Stimulated activated CD4-positive, alpha-beta T cell treated with anti-CD3 and anti-CD28 coated beads, Interleukin-12 subunit alpha, Interleukin-12 subunit beta, amount 100 ng/mL, for 48 hours (primary cell): ENCODE measurements around the gene RTP1.
"Not testable (repeated sequence)": the region's sequence is repeated elsewhere in the genome, so short reads cannot be mapped to it uniquely, and the experiment has no call there.

Experiments used
- DNase-seq, 3 donors: peaks; one replicate each; pipeline ENCODE4 v3.0.0-alpha.2; 2020; ENCODE audit warnings: low read depth in 2 of 3, low spot score in 1 of 3

RTP1 gene

DNA sequence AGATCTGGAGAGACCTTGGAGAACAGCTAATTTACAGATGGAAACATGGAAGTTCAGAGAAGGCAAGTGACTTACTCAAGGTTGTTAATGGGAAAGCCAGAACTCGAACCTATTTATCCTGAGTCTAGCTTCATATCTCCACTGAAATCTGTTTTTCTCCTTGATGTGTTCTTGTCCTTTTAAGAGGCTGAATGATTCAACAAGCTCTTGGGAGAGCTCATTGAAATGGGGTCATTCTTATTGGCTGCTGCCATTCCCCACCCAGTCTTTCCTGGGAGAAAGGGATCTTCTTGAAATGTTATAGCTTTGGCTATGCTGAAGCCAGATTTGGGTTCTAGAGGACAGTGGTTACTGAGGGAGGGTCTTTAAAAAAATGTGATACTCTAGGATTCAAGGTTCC, 41.0 kb downstream of the RTP1 start:
- no peak for DNase-seq

DNA sequence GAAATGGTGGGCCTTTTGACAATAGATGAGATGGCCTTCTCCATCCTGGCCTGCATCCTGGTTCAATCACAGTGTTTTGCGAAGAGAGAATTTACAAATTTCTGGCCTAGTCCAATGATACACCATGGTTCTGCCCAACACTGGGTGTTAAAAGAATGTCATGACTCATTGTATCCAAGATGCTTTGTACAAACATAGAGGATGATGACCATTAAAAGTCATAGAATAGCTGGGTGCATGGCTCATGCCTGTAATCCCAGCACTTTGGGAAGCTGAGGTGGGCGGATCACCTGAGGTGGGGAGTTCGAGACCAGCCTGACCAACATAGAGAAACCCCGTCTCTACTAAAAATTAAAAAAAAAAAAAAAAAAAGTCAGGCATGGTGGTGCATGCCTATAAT, 41.5 kb downstream of the RTP1 start:
- not testable (repeated sequence) for DNase-seq

DNA sequence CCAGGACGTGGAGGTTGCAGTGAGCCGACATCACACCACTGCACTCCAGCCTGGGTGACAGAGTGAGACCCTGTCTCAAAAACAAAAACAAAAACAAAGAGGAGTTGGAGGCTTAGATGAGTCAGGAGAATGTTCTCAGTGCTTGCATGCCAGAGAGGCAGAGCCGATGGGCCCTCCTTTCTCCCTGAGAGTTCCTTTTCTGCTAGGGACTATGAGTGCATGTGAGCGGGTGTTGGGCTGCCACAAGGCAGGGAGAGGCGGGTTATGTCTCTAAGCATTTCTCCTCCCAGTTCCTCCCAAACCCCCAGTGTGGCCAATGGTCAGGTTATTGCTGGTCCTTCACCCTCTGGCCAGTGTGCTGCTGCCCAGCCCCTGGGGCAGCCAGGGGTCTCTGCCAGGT, 45.1 kb downstream of the RTP1 start:
- DNase-seq: no peak

DNA sequence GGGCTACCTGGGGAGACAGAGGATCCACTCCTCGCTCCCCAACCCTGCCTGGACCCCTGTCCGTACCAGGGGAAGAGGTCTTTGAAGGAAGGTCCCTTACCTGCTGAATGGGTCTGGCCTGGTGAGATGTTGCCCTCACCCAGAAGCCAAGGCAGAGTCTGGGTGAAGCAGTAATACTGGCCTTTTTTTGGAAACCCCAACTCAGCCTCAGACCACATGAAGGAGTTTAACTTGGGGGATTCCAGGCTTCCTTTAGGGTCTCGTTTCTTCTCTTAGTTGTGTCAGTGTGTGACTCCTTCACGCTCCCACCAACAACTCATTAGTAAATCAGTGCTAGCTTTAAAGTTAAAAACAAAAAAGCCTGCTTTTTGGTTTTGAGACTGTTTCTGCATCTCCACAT, 45.6 kb downstream of the RTP1 start:
- DNase-seq: no peak

DNA sequence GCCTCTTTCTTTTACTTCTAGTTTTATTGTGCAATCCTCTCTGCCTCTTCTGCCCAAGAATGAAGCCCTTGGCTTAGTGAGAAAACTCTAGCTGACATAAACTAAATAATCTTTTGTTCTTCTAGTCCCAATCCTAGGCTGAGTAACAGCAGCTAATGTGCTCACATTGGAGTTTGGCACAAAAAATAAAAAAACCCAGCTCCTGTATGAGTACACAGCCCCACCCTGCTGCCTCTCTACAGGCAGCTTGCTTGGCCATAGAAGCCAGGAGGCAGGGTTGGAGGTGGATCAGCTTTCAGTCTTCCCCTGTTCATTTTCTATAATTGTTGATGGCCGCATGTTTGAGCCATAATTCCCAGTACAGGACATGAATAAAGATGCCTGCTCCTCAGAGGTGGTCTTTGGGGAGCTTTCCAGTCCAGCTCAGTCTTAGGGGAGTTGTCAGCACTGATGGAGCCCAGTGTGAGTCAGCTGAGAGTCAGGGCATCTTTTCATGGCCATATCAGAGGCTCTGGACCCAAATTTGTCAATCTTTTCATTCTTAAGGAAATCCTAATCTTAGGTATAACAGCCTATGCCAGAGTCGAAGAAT, 46.7 kb downstream of the RTP1 start:
- no peak for DNase-seq

DNA sequence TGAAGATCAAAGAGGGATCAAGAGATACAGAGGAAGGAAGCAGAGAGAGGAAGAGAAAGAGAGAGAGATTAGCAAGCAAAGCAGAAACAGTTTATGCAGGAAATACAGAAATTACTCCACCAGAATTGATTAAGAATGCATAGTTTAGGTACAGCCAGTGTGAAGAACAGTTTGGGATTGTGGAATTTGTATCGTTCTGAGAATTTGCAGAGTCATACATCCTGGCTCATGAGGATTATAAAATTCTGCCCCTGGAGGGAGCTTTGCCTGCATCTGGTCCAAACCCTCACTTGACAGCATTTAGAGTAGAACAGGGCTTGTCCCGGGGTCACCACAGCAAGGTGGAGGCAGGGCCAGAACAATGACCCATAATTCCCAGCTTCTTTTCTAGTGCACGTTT, 50.1 kb downstream of the RTP1 start:
- DNase-seq: no peak
